Central memory CD8-positive, alpha-beta T cell (primary cell): ENCODE data around the gene HSPA12A.

ENCODE experiments used
- ATAC-seq: fragments of 150-1000 bp; cut with Tn5 transposase; replicated peaks from 2 replicates; pipeline ENCODE4 v1.10.0; 2022; ENCODE audit warnings: mild to moderate bottlenecking, moderate FRiP score, moderate number of reproducible peaks; ENCODE audit not compliant: poor library complexity, severe bottlenecking; ENCODE audit errors: extremely low read depth
- DNase-seq, 2 donors: peaks; one replicate each; pipeline ENCODE4 v3.0.0; 2021; ENCODE audit warnings: low spot score in 2 of 2
- H3K27ac Mint-ChIP-seq: one replicate; pipeline ENCODE4 v1.8.0; 2022; ENCODE audit warnings: low read depth, mild to moderate bottlenecking, moderate library complexity, mixed read lengths
- H3K27me3 Mint-ChIP-seq: one replicate; pipeline ENCODE4 v1.8.0; 2022; ENCODE audit warnings: mixed read lengths
- H3K36me3 Mint-ChIP-seq: one replicate; pipeline ENCODE4 v1.8.0; 2022; ENCODE audit warnings: mild to moderate bottlenecking, moderate library complexity, mixed read lengths; ENCODE audit not compliant: insufficient read depth
- H3K4me1 Mint-ChIP-seq: one replicate; pipeline ENCODE4 v1.8.0; 2022; ENCODE audit warnings: mixed read lengths
- H3K4me3 Mint-ChIP-seq: one replicate; pipeline ENCODE4 v1.8.0; 2022; ENCODE audit warnings: mild to moderate bottlenecking, moderate library complexity, mixed read lengths
- H3K9me3 Mint-ChIP-seq: one replicate; pipeline ENCODE4 v1.8.0; 2022; ENCODE audit warnings: mixed read lengths

The HSPA12A gene, protein sequence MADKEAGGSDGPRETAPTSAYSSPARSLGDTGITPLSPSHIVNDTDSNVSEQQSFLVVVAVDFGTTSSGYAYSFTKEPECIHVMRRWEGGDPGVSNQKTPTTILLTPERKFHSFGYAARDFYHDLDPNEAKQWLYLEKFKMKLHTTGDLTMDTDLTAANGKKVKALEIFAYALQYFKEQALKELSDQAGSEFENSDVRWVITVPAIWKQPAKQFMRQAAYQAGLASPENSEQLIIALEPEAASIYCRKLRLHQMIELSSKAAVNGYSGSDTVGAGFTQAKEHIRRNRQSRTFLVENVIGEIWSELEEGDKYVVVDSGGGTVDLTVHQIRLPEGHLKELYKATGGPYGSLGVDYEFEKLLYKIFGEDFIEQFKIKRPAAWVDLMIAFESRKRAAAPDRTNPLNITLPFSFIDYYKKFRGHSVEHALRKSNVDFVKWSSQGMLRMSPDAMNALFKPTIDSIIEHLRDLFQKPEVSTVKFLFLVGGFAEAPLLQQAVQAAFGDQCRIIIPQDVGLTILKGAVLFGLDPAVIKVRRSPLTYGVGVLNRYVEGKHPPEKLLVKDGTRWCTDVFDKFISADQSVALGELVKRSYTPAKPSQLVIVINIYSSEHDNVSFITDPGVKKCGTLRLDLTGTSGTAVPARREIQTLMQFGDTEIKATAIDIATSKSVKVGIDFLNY

GRCh38 chr10:116742367-116743265, at the start of gene HSPA12A:
TSS of gene HSPA12A (minus strand) at chr10:116742566. CDS start at chr10:116742469, 97 bp downstream.
- DNase-seq: no peak
- Mint-ChIP-seq H3K27me3 (peaks cover 69% of the 10 kb centered on the region), H3K27ac (no peak within 1 kb of the TSS), H3K4me3 (peak within 1 kb of the TSS; percentile 65), H3K4me1 (no peaks in the 10 kb centered on the region), H3K36me3 (peaks cover 1% of the 10 kb centered on the region), H3K9me3 (no peaks in the 10 kb centered on the region)
- ATAC-seq: peak; percentile 49

GRCh38 chr10:116791241-116791640, 48.9 kb upstream of the HSPA12A start:
- H3K9me3 Mint-ChIP-seq: no peaks in the 10 kb centered on the region
- no peaks in the 10 kb centered on the region for H3K36me3 Mint-ChIP-seq
- H3K27me3 Mint-ChIP-seq: peaks cover 33% of the 10 kb centered on the region
- no peak for ATAC-seq
- H3K27ac Mint-ChIP-seq: no peak overlapping the region
- H3K4me1 Mint-ChIP-seq: peaks cover 12% of the 10 kb centered on the region
- H3K4me3 Mint-ChIP-seq: no peak overlapping the region
- no peak for DNase-seq

DNA sequence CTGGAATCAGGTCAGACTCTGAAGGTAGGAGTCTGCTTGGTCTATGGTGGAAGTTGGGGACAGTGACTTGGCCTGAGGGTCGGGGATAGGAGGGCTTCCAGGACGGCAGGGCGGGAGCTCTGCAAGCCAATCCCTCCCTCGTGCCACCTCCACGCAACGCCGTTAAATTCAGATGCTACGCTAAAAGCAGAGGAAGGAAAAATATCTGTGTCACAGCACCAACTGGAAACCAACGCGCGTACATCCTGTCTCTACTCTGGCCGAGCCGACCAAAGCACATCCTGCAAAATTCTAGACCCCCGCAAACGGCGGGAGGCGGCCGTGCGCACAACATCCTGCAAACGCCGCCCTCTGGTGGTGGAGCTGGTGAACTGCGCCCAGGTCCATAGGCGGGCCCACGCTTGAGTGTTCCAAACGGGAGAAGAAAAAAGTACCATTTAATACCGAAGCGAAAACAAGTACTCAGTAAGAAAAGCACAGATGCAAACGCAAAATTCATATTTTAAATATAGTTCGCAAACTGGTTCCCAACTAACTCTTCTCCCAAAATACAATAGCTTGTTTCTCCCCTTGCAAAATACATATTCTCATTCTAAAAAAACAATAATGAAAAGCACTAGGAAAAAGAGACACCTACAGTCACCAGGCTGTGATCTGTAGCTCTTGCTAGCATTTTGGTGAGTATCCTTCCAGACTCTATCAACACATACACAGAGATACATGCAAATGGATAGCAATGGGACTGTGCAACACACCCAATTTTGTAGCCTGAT, 45.7 kb upstream of the HSPA12A start:
- Mint-ChIP-seq H3K9me3 (no peaks in the 10 kb centered on the region), H3K36me3 (no peaks in the 10 kb centered on the region), H3K4me3 (peak overlapping the region; percentile 51), H3K27ac (no peak overlapping the region), H3K4me1 (peaks cover 12% of the 10 kb centered on the region), H3K27me3 (peaks cover 19% of the 10 kb centered on the region)
- DNase-seq (peak; percentile 59), ATAC-seq (peak; percentile 76)

- H3K27ac Mint-ChIP-seq: no peak overlapping the region
- peaks cover 12% of the 10 kb centered on the region for H3K4me1 Mint-ChIP-seq
- no peak for DNase-seq
- H3K27me3 Mint-ChIP-seq: peaks cover 10% of the 10 kb centered on the region
- H3K4me3 Mint-ChIP-seq: peak overlapping the region; percentile 51
- no peaks in the 10 kb centered on the region for H3K36me3 Mint-ChIP-seq
- no peaks in the 10 kb centered on the region for H3K9me3 Mint-ChIP-seq
- peak; percentile 16 for ATAC-seq
These were observed 44.8 kb upstream of the HSPA12A start for GRCh38 chr10:116787053-116787659.

DNA sequence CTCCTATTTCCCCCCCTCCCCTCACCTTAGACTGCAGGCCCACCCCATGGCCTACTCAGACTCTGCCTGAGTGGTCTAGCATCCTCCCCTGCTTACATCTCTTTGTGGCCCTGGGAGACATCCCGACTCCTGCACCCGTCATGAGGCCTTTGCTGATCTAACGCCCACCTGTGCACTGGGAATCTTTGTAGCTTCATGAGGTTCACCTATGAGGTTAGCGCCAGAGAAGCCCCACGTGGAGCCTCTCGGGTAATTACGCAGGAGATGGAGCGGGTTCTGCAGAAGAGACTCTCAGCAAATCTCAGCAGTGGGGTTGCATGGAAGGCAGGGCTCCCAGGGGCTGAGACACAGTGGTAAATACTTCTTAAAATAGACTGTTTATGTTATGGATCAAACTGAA, 43.5 kb upstream of the HSPA12A start:
- Mint-ChIP-seq H3K4me1 (peaks cover 12% of the 10 kb centered on the region), H3K9me3 (no peaks in the 10 kb centered on the region), H3K4me3 (no peak overlapping the region), H3K36me3 (no peaks in the 10 kb centered on the region), H3K27me3 (no peaks in the 10 kb centered on the region), H3K27ac (no peak overlapping the region)
- no peak for ATAC-seq
- DNase-seq: no peak

GRCh38 chr10:116785282-116785681, 42.9 kb upstream of the HSPA12A start:
- Mint-ChIP-seq H3K4me1 (peaks cover 12% of the 10 kb centered on the region), H3K36me3 (no peaks in the 10 kb centered on the region), H3K27me3 (no peaks in the 10 kb centered on the region), H3K9me3 (no peaks in the 10 kb centered on the region), H3K27ac (no peak overlapping the region), H3K4me3 (no peak overlapping the region)
- no peak for DNase-seq
- no peak for ATAC-seq

GRCh38 chr10:116784651-116785050, 42.3 kb upstream of the HSPA12A start:
- no peaks in the 10 kb centered on the region for H3K27me3 Mint-ChIP-seq
- no peak overlapping the region for H3K27ac Mint-ChIP-seq
- H3K4me1 Mint-ChIP-seq: peaks cover 12% of the 10 kb centered on the region
- DNase-seq: no peak
- H3K9me3 Mint-ChIP-seq: no peaks in the 10 kb centered on the region
- no peak overlapping the region for H3K4me3 Mint-ChIP-seq
- no peak for ATAC-seq
- H3K36me3 Mint-ChIP-seq: peaks cover 2% of the 10 kb centered on the region

DNA sequence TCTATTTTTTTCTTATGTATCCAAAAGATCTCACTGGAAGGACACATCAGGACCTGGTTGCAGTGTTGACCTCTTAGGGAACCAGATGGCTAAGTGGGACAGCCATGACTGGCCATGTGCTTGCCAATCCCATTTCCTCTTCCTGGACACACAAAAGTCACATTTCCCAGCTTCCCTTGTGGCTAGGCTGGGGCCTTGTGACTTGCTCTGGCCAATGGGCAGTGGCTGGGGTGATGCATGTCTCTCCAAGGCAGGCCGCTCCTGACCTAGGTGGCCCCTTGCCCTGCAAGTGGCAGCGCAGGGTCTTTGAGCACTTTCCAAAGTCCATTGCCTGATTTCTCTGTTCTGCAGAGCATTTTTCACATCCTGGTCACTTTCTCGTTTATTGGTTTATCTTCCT, 41.7 kb upstream of the HSPA12A start:
- peaks cover 12% of the 10 kb centered on the region for H3K4me1 Mint-ChIP-seq
- no peaks in the 10 kb centered on the region for H3K27me3 Mint-ChIP-seq
- H3K4me3 Mint-ChIP-seq: no peak overlapping the region
- no peak for DNase-seq
- ATAC-seq: no peak
- no peak overlapping the region for H3K27ac Mint-ChIP-seq
- peaks cover 2% of the 10 kb centered on the region for H3K36me3 Mint-ChIP-seq
- H3K9me3 Mint-ChIP-seq: no peaks in the 10 kb centered on the region

GRCh38 chr10:116783011-116783655, 40.8 kb upstream of the HSPA12A start:
- H3K4me1 Mint-ChIP-seq: peaks cover 9% of the 10 kb centered on the region
- no peaks in the 10 kb centered on the region for H3K9me3 Mint-ChIP-seq
- no peak overlapping the region for H3K4me3 Mint-ChIP-seq
- no peak overlapping the region for H3K27ac Mint-ChIP-seq
- ATAC-seq: no peak
- no peaks in the 10 kb centered on the region for H3K27me3 Mint-ChIP-seq
- DNase-seq: no peak
- H3K36me3 Mint-ChIP-seq: peaks cover 2% of the 10 kb centered on the region

GRCh38 chr10:116781370-116781884, 39.1 kb upstream of the HSPA12A start:
- H3K4me1 Mint-ChIP-seq: no peaks in the 10 kb centered on the region
- peaks cover 2% of the 10 kb centered on the region for H3K36me3 Mint-ChIP-seq
- no peak overlapping the region for H3K27ac Mint-ChIP-seq
- DNase-seq (no peak), ATAC-seq (no peak)
- no peaks in the 10 kb centered on the region for H3K9me3 Mint-ChIP-seq
- no peak overlapping the region for H3K4me3 Mint-ChIP-seq
- H3K27me3 Mint-ChIP-seq: peaks cover 10% of the 10 kb centered on the region

- peaks cover 17% of the 10 kb centered on the region for H3K27me3 Mint-ChIP-seq
- no peak overlapping the region for H3K27ac Mint-ChIP-seq
- no peak for DNase-seq
- H3K36me3 Mint-ChIP-seq: peaks cover 2% of the 10 kb centered on the region
- no peak overlapping the region for H3K4me3 Mint-ChIP-seq
- H3K4me1 Mint-ChIP-seq: no peaks in the 10 kb centered on the region
- no peaks in the 10 kb centered on the region for H3K9me3 Mint-ChIP-seq
- no peak for ATAC-seq
These were observed 38.4 kb upstream of the HSPA12A start for GRCh38 chr10:116780691-116781205.
